LHCN-M2 (cell line): ENCODE measurements around the gene ECSIT. TPM values are rescaled to one million over a fixed set of nuclear protein-coding genes. Genes with fewer than 3 reads are reported as not detected.

Source experiments
- total RNA-seq: library from RNA; depleted of rRNA; stranded (reverse); fragments of >200 nt; gene quantifications from 2 replicates; pipeline ENCODE4 v1.2.3, GENCODE V29; 2014; rRNA removed

Gene ECSIT
- total RNA-seq, 1 experiment from 2014 or later = 24.8 TPM

Other genes with a start within 250 kb of the ECSIT start
- not detected in 2 replicates for gene TSPAN16, start 233.0 kb downstream of the ECSIT start, total RNA-seq
- gene RAB3D, start 189.5 kb downstream of the ECSIT start, total RNA-seq = 1.3 and 1.5 TPM in 2 replicates
- 158 and 174 TPM in 2 replicates for gene TMEM205, start 182.9 kb downstream of the ECSIT start, total RNA-seq
- 2.8 and 3.6 TPM in 2 replicates for gene CCDC159, start 182.6 kb downstream of the ECSIT start, total RNA-seq
- gene PLPPR2, start 173.7 kb downstream of the ECSIT start, total RNA-seq = 25.1 and 31.7 TPM in 2 replicates
- gene SWSAP1, start 154.5 kb downstream of the ECSIT start, total RNA-seq = 1.5 and 2.2 TPM in 2 replicates
- gene EPOR, start 144.8 kb downstream of the ECSIT start, total RNA-seq = 7.7 and 8.3 TPM in 2 replicates
- 3.2 and 5.6 TPM in 2 replicates for gene RGL3, start 109.8 kb downstream of the ECSIT start, total RNA-seq
- gene ODAD3, start 94.0 kb downstream of the ECSIT start, total RNA-seq = 0.38 and 0.75 TPM in 2 replicates
- 164 and 193 TPM in 2 replicates for gene PRKCSH, start 93.5 kb downstream of the ECSIT start, total RNA-seq
- not detected in 2 replicates for gene ELAVL3, start 48.1 kb downstream of the ECSIT start, total RNA-seq
- gene ZNF653, start 23.3 kb downstream of the ECSIT start, total RNA-seq = 7.3 and 12.0 TPM in 2 replicates
- gene CNN1, start 9.7 kb upstream of the ECSIT start, total RNA-seq = 0.58 and 1.0 TPM in 2 replicates
- gene ELOF1, start 30.1 kb upstream of the ECSIT start, total RNA-seq = 42.1 and 44.7 TPM in 2 replicates
- 0.34 and 0.38 TPM in 2 replicates for gene ACP5, start 48.5 kb upstream of the ECSIT start, total RNA-seq
- 18.8 and 19.2 TPM in 2 replicates for gene ZNF627, start 68.3 kb upstream of the ECSIT start, total RNA-seq
- gene ZNF823, start 209.8 kb upstream of the ECSIT start, total RNA-seq = 7.1 and 10.2 TPM in 2 replicates
- gene ZNF441, start 237.9 kb upstream of the ECSIT start, total RNA-seq = 5.4 and 7.1 TPM in 2 replicates